MM.1S (cell line): ENCODE data around the gene APOA1.

ENCODE experiments used
- EZH2phosphoT487 ChIP-seq: fragments of 300-600 bp; sonication (generic); IDR thresholded peaks from 2 replicates; pipeline ENCODE4 v1.6.1; 2018; ENCODE audit warnings: antibody characterized with exemption, low read length
- TF ChIP-seq, protein P1 (sequence below): fragments of 300-600 bp; sonication (generic); IDR thresholded peaks from 2 replicates; pipeline ENCODE4 v1.5.1; 2016; ENCODE audit warnings: antibody characterized with exemption, low read length, mixed read lengths

DNA sequence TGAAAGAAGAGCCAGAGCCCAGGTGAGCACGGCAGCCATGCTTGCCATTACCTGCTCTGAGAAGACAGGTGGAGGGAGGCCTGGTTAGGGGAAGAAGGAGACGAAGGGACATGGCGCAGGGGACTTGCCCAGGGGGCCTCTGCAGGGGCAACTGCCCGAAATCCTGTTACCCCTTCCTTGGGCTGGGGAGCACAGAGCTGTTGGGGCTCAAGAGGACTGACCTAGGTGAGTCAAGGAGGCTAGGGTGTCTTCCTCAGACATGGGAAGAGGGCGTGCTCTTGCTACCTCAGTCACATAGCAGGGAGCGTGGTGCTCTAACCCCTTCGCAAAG, 45.6 kb downstream of the APOA1 start, which contains the start of gene APOA5:
- TF ChIP-seq, protein P1, sequence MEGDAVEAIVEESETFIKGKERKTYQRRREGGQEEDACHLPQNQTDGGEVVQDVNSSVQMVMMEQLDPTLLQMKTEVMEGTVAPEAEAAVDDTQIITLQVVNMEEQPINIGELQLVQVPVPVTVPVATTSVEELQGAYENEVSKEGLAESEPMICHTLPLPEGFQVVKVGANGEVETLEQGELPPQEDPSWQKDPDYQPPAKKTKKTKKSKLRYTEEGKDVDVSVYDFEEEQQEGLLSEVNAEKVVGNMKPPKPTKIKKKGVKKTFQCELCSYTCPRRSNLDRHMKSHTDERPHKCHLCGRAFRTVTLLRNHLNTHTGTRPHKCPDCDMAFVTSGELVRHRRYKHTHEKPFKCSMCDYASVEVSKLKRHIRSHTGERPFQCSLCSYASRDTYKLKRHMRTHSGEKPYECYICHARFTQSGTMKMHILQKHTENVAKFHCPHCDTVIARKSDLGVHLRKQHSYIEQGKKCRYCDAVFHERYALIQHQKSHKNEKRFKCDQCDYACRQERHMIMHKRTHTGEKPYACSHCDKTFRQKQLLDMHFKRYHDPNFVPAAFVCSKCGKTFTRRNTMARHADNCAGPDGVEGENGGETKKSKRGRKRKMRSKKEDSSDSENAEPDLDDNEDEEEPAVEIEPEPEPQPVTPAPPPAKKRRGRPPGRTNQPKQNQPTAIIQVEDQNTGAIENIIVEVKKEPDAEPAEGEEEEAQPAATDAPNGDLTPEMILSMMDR: no peak
- no peak for TF ChIP-seq EZH2phosphoT487
